SK-N-MC (cell line): ENCODE results near the gene UNC13C.

ENCODE experiments used
- EZH2 ChIP-seq: fragments of 200-600 bp; sonication (generic); IDR thresholded peaks from one replicate; pipeline ENCODE4 v1.6.1; 2017; ENCODE audit warnings: antibody characterized with exemption
- POLR2AphosphoS5 ChIP-seq: IDR thresholded peaks from 2 replicates; pipeline ENCODE4 v1.6.1; 2012; ENCODE audit warnings: mild to moderate bottlenecking, low read depth, low read length, borderline replicate concordance

DNA sequence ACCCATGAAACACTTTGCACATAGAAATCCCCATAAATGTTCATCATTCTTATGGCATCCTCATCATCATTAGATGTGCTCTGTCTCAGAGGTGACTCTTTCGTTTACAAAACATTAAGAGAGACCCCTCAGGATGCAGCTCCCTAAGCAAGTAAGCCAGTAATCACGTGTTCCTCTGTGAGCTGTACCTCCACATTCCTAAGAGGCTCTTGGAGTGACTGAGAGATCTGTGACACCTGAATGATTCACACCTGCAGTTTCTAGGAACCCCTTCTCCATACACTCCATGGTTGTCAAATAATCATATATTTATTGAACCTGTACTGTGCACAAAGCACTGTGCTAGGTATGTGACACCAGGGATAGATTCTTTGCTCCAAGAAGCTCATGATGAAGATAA lies 602.4 kb downstream of the UNC13C start:
- no peak for TF ChIP-seq POLR2AphosphoS5
- TF ChIP-seq EZH2, result no peak
